ENCODE data around the gene VASH2.

DNA sequence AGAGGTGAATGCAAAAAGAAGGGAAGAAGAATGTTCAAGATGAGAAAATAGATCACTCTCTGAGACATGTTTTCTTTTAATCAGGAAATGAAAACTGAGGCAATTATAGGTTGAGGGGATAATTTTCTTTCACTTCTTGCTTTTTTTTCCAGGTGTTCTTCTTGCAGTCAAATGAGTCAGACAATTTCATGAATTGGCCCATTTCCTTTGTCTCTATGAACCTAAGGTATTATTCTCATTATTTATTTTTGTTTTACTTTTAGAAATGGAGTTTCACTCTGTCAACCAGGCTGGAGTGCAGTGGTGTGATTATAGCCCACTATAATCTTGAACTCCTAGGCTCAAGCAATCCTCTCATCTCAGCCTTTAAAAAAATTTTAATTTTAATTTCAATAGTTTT is 3.5 kb upstream of the VASH2 start:
- TF ChIP-seq NR2C2 (CRISPR knock-in tag; IDR thresholded peaks at IDR 0.05) (no peak), NFE2L1 (CRISPR knock-in tag; IDR thresholded peaks at IDR 0.05) (no peak), GRHL2 (CRISPR knock-in tag; IDR thresholded peaks at IDR 0.05; ENCODE audit: insufficient replicate concordance, severe bottlenecking) (no peak), ZNF423 (CRISPR knock-in tag; IDR thresholded peaks at IDR 0.05) (no peak), JUN (CRISPR knock-in tag; IDR thresholded peaks at IDR 0.05) (no peak), NR3C1 (CRISPR knock-in tag; conservative IDR thresholded peaks at IDR 0.05; ENCODE audit: low read depth) (no peak), ZNF416 (CRISPR knock-in tag; IDR thresholded peaks at IDR 0.05) (no peak)
- TF ChIP-seq, protein P1, sequence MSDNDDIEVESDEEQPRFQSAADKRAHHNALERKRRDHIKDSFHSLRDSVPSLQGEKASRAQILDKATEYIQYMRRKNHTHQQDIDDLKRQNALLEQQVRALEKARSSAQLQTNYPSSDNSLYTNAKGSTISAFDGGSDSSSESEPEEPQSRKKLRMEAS (CRISPR knock-in tag; IDR thresholded peaks at IDR 0.05) = no peak
- TF ChIP-seq, protein P2, sequence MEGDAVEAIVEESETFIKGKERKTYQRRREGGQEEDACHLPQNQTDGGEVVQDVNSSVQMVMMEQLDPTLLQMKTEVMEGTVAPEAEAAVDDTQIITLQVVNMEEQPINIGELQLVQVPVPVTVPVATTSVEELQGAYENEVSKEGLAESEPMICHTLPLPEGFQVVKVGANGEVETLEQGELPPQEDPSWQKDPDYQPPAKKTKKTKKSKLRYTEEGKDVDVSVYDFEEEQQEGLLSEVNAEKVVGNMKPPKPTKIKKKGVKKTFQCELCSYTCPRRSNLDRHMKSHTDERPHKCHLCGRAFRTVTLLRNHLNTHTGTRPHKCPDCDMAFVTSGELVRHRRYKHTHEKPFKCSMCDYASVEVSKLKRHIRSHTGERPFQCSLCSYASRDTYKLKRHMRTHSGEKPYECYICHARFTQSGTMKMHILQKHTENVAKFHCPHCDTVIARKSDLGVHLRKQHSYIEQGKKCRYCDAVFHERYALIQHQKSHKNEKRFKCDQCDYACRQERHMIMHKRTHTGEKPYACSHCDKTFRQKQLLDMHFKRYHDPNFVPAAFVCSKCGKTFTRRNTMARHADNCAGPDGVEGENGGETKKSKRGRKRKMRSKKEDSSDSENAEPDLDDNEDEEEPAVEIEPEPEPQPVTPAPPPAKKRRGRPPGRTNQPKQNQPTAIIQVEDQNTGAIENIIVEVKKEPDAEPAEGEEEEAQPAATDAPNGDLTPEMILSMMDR (IDR thresholded peaks at IDR 0.05) = no peak
- TF ChIP-seq, protein P3, sequence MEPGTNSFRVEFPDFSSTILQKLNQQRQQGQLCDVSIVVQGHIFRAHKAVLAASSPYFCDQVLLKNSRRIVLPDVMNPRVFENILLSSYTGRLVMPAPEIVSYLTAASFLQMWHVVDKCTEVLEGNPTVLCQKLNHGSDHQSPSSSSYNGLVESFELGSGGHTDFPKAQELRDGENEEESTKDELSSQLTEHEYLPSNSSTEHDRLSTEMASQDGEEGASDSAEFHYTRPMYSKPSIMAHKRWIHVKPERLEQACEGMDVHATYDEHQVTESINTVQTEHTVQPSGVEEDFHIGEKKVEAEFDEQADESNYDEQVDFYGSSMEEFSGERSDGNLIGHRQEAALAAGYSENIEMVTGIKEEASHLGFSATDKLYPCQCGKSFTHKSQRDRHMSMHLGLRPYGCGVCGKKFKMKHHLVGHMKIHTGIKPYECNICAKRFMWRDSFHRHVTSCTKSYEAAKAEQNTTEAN (CRISPR knock-in tag; IDR thresholded peaks at IDR 0.05) = no peak
- TF ChIP-seq, protein P4, sequence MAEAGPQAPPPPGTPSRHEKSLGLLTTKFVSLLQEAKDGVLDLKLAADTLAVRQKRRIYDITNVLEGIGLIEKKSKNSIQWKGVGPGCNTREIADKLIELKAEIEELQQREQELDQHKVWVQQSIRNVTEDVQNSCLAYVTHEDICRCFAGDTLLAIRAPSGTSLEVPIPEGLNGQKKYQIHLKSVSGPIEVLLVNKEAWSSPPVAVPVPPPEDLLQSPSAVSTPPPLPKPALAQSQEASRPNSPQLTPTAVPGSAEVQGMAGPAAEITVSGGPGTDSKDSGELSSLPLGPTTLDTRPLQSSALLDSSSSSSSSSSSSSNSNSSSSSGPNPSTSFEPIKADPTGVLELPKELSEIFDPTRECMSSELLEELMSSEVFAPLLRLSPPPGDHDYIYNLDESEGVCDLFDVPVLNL (CRISPR knock-in tag; IDR thresholded peaks at IDR 0.05; ENCODE audit: borderline replicate concordance, low read depth) = no peak

All from WTC11 (cell line).